ENCODE results near the gene KCNJ10.

DNA sequence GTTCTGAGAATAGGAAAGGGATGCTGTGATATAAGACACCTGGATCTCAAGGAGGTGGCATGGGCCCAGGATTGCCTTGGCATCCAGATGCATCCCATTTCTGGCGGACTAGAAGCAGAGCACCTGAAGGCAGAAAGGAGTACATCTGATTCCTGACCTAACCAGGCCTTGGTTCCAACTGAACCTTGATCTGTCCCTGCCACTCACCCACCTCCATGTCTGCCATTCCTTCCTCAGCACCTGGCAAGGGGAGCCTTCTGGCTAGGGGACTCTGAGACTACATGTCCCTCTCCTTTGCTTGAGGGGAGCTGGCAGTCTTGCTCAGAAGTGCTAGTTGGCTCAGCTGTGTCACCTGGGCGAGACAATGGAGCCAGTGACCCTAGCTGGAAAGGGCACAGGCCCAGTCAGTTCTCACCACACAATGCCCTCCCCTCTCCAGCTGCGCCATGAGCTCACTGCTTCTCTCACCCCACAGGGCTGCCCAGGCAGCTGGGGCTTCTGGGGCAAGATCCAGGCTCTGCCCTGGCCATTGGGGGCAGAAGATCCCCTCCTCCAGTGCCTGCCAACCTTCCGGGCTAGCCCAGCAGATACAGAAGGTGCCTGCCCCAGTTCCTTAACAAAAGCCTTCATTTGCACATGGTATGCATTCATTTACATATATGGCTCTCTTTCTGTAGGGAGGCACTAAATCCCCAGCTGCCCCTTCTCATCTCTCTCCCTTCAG lies 25.6 kb upstream of the KCNJ10 start:
- TF ChIP-seq GFI1B (tag by site-specific recombination; IDR thresholded peaks at IDR 0.05) = no peak
- TF ChIP-seq ZIC2 (tag by site-specific recombination; IDR thresholded peaks at IDR 0.05) = no peak
- TF ChIP-seq ZNF394 (tag by site-specific recombination; IDR thresholded peaks at IDR 0.05; ENCODE audit: borderline replicate concordance) = no peak
- TF ChIP-seq, protein P1, sequence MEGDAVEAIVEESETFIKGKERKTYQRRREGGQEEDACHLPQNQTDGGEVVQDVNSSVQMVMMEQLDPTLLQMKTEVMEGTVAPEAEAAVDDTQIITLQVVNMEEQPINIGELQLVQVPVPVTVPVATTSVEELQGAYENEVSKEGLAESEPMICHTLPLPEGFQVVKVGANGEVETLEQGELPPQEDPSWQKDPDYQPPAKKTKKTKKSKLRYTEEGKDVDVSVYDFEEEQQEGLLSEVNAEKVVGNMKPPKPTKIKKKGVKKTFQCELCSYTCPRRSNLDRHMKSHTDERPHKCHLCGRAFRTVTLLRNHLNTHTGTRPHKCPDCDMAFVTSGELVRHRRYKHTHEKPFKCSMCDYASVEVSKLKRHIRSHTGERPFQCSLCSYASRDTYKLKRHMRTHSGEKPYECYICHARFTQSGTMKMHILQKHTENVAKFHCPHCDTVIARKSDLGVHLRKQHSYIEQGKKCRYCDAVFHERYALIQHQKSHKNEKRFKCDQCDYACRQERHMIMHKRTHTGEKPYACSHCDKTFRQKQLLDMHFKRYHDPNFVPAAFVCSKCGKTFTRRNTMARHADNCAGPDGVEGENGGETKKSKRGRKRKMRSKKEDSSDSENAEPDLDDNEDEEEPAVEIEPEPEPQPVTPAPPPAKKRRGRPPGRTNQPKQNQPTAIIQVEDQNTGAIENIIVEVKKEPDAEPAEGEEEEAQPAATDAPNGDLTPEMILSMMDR (tag by site-specific recombination; IDR thresholded peaks at IDR 0.05) = no peak
- no peak for TF ChIP-seq ZNF501 (tag by site-specific recombination; IDR thresholded peaks at IDR 0.05)
